Ishikawa (cell line): ENCODE data around the gene RTL5.

Experiments used
- FOXM1 ChIP-seq: IDR thresholded peaks from 2 replicates; pipeline ENCODE4 v1.6.1; 2012; ENCODE audit warnings: low read depth, borderline replicate concordance
- MAX ChIP-seq: IDR thresholded peaks from 2 replicates; pipeline ENCODE4 v1.6.1; 2012
- RAD21 ChIP-seq: IDR thresholded peaks from 2 replicates; pipeline ENCODE4 v1.6.1; 2012; ENCODE audit warnings: low read depth
- TAF1 ChIP-seq: IDR thresholded peaks from 2 replicates; pipeline ENCODE4 v1.6.1; 2012; ENCODE audit warnings: low read depth, mild to moderate bottlenecking
- TCF12 ChIP-seq: IDR thresholded peaks from 2 replicates; pipeline ENCODE4 v1.6.1; 2012; ENCODE audit warnings: low read depth
- TEAD4 ChIP-seq: IDR thresholded peaks from 2 replicates; pipeline ENCODE4 v1.6.1; 2012
- YY1 ChIP-seq: IDR thresholded peaks from 2 replicates; pipeline ENCODE4 v1.6.1; 2012; ENCODE audit warnings: low read depth

GRCh38 chrX:72083291-72083690 lies 48.4 kb downstream of the RTL5 start:
- TF ChIP-seq FOXM1 (no peak), TAF1 (no peak), TEAD4 (no peak), RAD21 (no peak), TCF12 (no peak), YY1 (no peak), MAX (no peak)
